ENCODE results near the gene ANXA4.

The ANXA4 gene

DNA sequence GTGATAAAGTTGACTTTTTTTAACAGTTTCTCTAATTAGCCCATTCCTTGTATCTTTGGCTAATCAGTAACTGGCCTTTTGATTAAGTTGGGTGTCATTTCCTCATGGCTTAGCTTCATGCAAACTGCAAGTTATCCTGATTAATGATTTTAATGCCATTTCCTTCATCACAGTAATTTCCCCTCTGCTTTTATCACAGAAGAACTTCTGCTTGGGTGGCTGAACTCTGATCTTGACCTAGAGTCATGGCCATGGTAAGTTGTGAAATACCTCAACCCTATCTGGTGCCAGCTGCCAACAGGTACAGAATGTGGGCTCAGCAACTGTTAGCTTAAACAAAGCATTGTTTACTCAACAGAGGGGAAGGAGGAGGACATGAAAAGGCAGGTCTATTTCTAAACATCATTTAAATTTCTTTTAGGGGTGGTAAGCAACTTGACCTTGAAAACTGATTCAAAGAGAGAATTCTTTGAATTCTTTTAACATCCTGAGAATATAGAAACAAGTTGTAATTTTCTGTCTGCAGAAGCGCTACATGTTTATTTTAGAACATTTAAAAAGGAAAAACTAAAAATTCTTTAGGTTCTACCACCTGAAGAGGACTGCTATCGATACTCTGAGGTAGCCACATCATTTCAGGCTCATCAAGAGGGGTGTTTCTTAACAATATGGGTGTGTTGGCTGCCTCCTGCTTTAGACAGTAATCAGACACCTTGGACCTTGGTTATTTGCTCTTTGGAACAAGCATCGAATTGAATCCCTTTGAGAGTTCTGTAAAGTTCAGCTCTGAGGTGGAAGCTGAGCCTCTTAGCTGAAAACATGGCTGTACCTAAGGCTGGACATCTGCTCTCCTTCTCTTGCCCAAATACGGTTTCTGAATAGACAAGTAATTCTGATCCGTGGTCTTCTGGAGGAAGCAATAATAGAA lies 39.7 kb downstream of the ANXA4 start:
- TF ChIP-seq NFIC (IDR thresholded peaks at IDR 0.05) (no peak), CEBPB (IDR thresholded peaks at IDR 0.05) (peak; percentile 57; the same call in 1 of the 2 replicates)

DNA sequence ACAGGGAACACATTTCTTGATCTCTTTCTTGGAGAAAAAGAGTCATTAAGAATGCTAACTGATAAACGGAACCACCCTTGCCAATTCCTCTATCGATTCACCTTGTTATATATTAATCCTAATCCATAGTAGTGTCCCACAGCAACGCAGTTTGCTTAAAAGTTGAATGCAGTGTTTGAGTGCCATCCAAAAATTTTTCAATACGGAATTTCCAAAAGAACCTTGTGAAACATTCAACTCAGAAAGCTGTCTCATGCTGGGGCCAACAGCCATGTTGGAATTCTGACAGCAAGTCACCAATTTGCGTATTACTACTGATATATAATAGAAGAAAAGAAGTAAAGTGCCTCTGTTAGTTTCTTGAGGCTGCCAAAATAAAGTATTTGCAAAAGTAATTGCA lies 42.3 kb downstream of the ANXA4 start:
- TF ChIP-seq CEBPB (IDR thresholded peaks at IDR 0.05) (no peak), EP300 (IDR thresholded peaks at IDR 0.05; ENCODE audit: borderline replicate concordance) (no peak)
- TF ChIP-seq, protein P1, sequence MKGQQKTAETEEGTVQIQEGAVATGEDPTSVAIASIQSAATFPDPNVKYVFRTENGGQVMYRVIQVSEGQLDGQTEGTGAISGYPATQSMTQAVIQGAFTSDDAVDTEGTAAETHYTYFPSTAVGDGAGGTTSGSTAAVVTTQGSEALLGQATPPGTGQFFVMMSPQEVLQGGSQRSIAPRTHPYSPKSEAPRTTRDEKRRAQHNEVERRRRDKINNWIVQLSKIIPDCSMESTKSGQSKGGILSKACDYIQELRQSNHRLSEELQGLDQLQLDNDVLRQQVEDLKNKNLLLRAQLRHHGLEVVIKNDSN (IDR thresholded peaks at IDR 0.05): no peak

GRCh38 chr2:69785358-69785757 lies 43.4 kb downstream of the ANXA4 start:
- TF ChIP-seq TCF12 (IDR thresholded peaks at IDR 0.05; ENCODE audit: low read depth) (no peak), EP300 (IDR thresholded peaks at IDR 0.05; ENCODE audit: borderline replicate concordance) (no peak), EGR1 (IDR thresholded peaks at IDR 0.05) (no peak), NFIC (IDR thresholded peaks at IDR 0.05) (no peak), TAF1 (IDR thresholded peaks at IDR 0.05; ENCODE audit: low read depth) (no peak)
- TF ChIP-seq, protein P1 (IDR thresholded peaks at IDR 0.05): no peak

DNA sequence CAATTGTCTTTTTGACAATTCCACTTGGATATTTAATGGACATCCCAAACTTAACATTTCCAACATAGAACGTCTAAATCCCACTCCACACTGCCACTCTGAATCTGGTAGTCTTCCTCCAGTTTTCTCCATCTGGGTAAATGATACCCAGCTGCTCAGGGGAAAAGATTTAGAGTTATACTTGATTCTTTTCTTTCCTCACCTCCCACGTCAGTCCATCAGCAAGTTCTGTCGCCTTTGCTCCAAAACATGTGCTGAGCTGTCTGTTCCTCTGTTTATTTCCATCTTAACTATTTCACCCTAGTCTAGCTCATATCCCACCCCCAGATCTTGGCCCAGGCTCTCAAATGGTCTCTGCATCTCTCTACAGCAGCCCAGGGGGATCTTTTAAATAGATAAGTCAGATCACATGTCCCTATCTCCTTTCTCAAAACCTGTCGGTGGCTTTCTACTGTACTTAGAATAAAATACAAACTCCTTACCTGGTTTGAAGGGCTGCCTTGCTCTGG lies 44.2 kb downstream of the ANXA4 start:
- TF ChIP-seq TEAD4 (IDR thresholded peaks at IDR 0.05): no peak

DNA sequence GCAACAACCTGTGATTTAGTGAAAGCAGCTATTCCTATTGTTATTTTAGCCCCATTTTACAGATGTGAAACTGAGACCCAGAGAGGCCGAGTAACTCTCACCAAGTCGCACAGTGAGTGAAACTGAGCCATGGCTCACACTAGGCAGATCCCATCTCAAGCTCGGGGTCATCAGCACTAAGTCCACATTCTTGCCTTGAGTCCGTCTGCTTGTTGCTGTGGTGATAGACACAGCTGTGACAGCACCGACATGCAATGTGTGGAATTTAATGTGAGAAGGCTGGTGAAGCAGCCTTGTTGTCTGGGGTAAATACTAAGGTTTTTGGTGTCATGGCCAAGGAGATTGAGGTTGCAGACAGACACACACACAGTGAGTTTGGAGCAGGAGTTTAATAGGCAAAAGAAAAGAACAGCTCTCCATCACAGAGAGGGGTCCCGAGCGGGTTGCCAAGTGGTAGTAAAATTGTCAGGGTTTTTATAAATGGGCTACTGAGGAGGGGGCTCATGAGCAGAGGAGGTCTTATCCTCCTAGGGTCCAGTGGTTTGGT lies 47.3 kb downstream of the ANXA4 start:
- no peak for TF ChIP-seq TCF12 (IDR thresholded peaks at IDR 0.05; ENCODE audit: low read depth)
- TF ChIP-seq CEBPB (IDR thresholded peaks at IDR 0.05): no peak
- no peak for TF ChIP-seq TEAD4 (IDR thresholded peaks at IDR 0.05)
- TF ChIP-seq, protein P2, sequence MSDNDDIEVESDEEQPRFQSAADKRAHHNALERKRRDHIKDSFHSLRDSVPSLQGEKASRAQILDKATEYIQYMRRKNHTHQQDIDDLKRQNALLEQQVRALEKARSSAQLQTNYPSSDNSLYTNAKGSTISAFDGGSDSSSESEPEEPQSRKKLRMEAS (IDR thresholded peaks at IDR 0.05): no peak
- no peak for TF ChIP-seq ZBTB7A (IDR thresholded peaks at IDR 0.05; ENCODE audit: low read depth)

DNA sequence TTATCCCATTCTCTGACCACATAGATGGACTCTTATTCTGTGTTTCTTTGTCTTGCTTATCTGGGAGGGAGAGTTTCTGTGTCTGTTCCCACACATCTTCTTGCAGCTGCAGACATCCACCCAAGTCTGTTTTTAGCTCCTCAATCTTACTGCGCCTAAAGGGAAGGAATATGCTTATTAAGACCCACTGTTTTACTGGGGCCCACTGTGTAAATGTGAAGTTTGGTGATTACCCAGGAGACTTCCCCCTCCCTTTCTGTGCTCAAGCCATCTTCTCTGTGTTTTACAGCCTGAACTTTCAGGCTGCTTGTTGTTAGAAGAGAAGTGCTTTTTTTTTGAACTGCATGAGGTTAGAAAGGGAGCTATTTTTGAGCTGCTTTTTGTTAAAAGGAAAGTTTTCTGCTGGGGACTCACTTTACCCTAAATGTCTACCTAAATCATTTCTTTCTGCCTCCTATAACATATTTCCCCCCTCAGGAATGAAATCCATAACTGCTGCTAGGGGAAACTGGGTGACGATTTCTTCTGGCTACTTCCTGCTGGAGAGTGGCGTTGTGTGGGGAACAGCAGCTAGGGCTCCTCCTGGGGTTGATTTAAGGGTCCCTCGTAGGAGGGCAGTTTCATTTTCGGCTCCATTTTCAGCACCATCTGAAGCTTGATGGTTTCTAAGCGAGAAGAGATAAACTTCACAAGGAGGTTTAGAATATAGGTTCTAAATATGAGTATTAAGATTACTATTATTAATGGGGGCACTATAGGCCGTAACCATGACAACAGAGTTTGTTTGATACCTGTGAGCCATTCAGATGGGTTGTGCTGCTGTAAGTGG lies 48.1 kb downstream of the ANXA4 start:
- TF ChIP-seq EP300 (IDR thresholded peaks at IDR 0.05; ENCODE audit: borderline replicate concordance): no peak
- TF ChIP-seq CEBPB (IDR thresholded peaks at IDR 0.05): no peak
- no peak for TF ChIP-seq ZBTB7A (IDR thresholded peaks at IDR 0.05; ENCODE audit: low read depth)
- no peak for TF ChIP-seq YY1 (IDR thresholded peaks at IDR 0.05; ENCODE audit: low read depth)
- TF ChIP-seq TEAD4 (IDR thresholded peaks at IDR 0.05): no peak
- no peak for TF ChIP-seq TCF12 (IDR thresholded peaks at IDR 0.05; ENCODE audit: low read depth)
- no peak for TF ChIP-seq RAD21 (IDR thresholded peaks at IDR 0.05; ENCODE audit: low read depth)
- no peak for TF ChIP-seq TAF1 (IDR thresholded peaks at IDR 0.05; ENCODE audit: low read depth)
- TF ChIP-seq EGR1 (IDR thresholded peaks at IDR 0.05): no peak
- TF ChIP-seq, protein P1 (IDR thresholded peaks at IDR 0.05): no peak
- TF ChIP-seq CREB1 (IDR thresholded peaks at IDR 0.05; ENCODE audit: low read depth): no peak

DNA sequence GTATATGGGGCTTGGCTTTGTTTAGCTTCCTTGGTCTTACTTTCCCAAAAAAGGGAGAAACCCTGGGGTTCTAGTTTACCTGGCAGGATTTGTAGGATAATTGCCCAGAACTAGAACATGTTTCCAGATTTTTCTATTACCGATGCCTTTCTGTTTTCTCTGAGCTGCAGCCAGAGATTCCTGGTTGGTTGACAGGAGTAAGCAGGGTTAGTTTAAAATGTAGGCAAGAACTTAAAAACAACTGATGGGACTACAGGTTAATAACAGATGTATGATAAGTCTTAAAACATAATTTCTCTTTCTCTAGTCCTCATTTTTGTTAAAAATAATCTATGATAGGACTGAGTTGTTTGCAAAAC lies 48.6 kb downstream of the ANXA4 start:
- TF ChIP-seq FOXM1 (IDR thresholded peaks at IDR 0.05; ENCODE audit: borderline replicate concordance, low read depth) (no peak), RAD21 (IDR thresholded peaks at IDR 0.05; ENCODE audit: low read depth) (no peak), TAF1 (IDR thresholded peaks at IDR 0.05; ENCODE audit: low read depth) (no peak), CREB1 (IDR thresholded peaks at IDR 0.05; ENCODE audit: low read depth) (no peak), ZBTB7A (IDR thresholded peaks at IDR 0.05; ENCODE audit: low read depth) (no peak), TEAD4 (IDR thresholded peaks at IDR 0.05) (no peak), EP300 (IDR thresholded peaks at IDR 0.05; ENCODE audit: borderline replicate concordance) (no peak), NFIC (IDR thresholded peaks at IDR 0.05) (no peak)
- TF ChIP-seq, protein P1 (IDR thresholded peaks at IDR 0.05): no peak
- TF ChIP-seq, protein P3, sequence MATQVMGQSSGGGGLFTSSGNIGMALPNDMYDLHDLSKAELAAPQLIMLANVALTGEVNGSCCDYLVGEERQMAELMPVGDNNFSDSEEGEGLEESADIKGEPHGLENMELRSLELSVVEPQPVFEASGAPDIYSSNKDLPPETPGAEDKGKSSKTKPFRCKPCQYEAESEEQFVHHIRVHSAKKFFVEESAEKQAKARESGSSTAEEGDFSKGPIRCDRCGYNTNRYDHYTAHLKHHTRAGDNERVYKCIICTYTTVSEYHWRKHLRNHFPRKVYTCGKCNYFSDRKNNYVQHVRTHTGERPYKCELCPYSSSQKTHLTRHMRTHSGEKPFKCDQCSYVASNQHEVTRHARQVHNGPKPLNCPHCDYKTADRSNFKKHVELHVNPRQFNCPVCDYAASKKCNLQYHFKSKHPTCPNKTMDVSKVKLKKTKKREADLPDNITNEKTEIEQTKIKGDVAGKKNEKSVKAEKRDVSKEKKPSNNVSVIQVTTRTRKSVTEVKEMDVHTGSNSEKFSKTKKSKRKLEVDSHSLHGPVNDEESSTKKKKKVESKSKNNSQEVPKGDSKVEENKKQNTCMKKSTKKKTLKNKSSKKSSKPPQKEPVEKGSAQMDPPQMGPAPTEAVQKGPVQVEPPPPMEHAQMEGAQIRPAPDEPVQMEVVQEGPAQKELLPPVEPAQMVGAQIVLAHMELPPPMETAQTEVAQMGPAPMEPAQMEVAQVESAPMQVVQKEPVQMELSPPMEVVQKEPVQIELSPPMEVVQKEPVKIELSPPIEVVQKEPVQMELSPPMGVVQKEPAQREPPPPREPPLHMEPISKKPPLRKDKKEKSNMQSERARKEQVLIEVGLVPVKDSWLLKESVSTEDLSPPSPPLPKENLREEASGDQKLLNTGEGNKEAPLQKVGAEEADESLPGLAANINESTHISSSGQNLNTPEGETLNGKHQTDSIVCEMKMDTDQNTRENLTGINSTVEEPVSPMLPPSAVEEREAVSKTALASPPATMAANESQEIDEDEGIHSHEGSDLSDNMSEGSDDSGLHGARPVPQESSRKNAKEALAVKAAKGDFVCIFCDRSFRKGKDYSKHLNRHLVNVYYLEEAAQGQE (IDR thresholded peaks at IDR 0.05; ENCODE audit: low read depth): no peak

Measured in Ishikawa (cell line).